Mesothelial cell of epicardium (in vitro differentiated cells): ENCODE measurements around the gene GFRA1. TPM values are rescaled to one million over a fixed set of nuclear protein-coding genes. Genes with fewer than 3 reads are reported as not detected.
"Not testable (repeated sequence)": the region's sequence is repeated elsewhere in the genome, so short reads cannot be mapped to it uniquely, and the experiment has no call there.

ENCODE experiments used
- DNase-seq, 2 experiments: peaks; one replicate each; pipeline ENCODE4 v3.0.0; 2021; ENCODE audit warnings: low spot score in 2 of 2; ENCODE audit not compliant: unreplicated experiment in 2 of 2
- H3K27ac Mint-ChIP-seq: 2 replicates; pipeline ENCODE4 v1.8.0; 2021; ENCODE audit warnings: mixed read lengths
- H3K27me3 Mint-ChIP-seq: 2 replicates; pipeline ENCODE4 v1.8.0; 2021; ENCODE audit warnings: low read depth, mixed read lengths
- H3K36me3 Mint-ChIP-seq: 2 replicates; pipeline ENCODE4 v1.8.0; 2021; ENCODE audit warnings: mixed read lengths
- H3K4me1 Mint-ChIP-seq: 2 replicates; pipeline ENCODE4 v1.8.0; 2021; ENCODE audit warnings: mixed read lengths
- H3K4me3 Mint-ChIP-seq: 2 replicates; pipeline ENCODE4 v1.8.0; 2021; ENCODE audit warnings: mild to moderate bottlenecking, moderate library complexity, mixed read lengths
- H3K9me3 Mint-ChIP-seq: 2 replicates; pipeline ENCODE4 v1.8.0; 2021; ENCODE audit warnings: mixed read lengths
- CTCF ChIP-seq: fragments of 200-600 bp; sonication (generic); IDR thresholded peaks from one replicate; pipeline ENCODE4 v1.5.0; 2021; ENCODE audit warnings: antibody characterized with exemption; ENCODE audit not compliant: unreplicated experiment
- total RNA-seq: library from RNA; stranded (reverse); gene quantifications from 3 replicates; pipeline ENCODE4 v1.2.1, GENCODE V29; 2021

The GFRA1 gene
- total RNA-seq, 1 donor from 2014 or later = 40.8 TPM

GRCh38 chr10:116044801-116045248 is 228.2 kb downstream of the GFRA1 start:
- no peak for TF ChIP-seq CTCF
- Mint-ChIP-seq H3K27me3 (peaks cover 3% of the 10 kb centered on the region), H3K27ac (no peak overlapping the region), H3K4me1 (peaks cover 8% of the 10 kb centered on the region), H3K36me3 (no peaks in the 10 kb centered on the region), H3K4me3 (no peak overlapping the region), H3K9me3 (peaks cover 19% of the 10 kb centered on the region)
- no peak for DNase-seq

- Mint-ChIP-seq H3K9me3 (peaks cover 19% of the 10 kb centered on the region), H3K36me3 (no peaks in the 10 kb centered on the region), H3K27me3 (peaks cover 3% of the 10 kb centered on the region), H3K27ac (no peak overlapping the region), H3K4me3 (no peak overlapping the region), H3K4me1 (peaks cover 3% of the 10 kb centered on the region)
- TF ChIP-seq CTCF = no peak
- no peak for DNase-seq
Measured at GRCh38 chr10:116043861-116044260, 229.1 kb downstream of the GFRA1 start.

- no peak for TF ChIP-seq CTCF
- DNase-seq = no peak
- Mint-ChIP-seq H3K27ac (no peak overlapping the region), H3K4me1 (peaks cover 3% of the 10 kb centered on the region), H3K9me3 (peaks cover 19% of the 10 kb centered on the region), H3K4me3 (no peak overlapping the region), H3K27me3 (peaks cover 3% of the 10 kb centered on the region), H3K36me3 (no peaks in the 10 kb centered on the region)
Measured at GRCh38 chr10:116043304-116043703, 229.7 kb downstream of the GFRA1 start.

- Mint-ChIP-seq H3K36me3 (no peaks in the 10 kb centered on the region), H3K27me3 (peaks cover 3% of the 10 kb centered on the region), H3K4me1 (no peaks in the 10 kb centered on the region), H3K9me3 (peaks cover 24% of the 10 kb centered on the region), H3K4me3 (no peak overlapping the region), H3K27ac (no peak overlapping the region)
- no peak for TF ChIP-seq CTCF
- no peak for DNase-seq
Measured at GRCh38 chr10:116041948-116042347, 231.1 kb downstream of the GFRA1 start.

GRCh38 chr10:116039612-116040011 is 233.4 kb downstream of the GFRA1 start:
- no peak for DNase-seq
- Mint-ChIP-seq H3K27ac (no peak overlapping the region), H3K36me3 (no peaks in the 10 kb centered on the region), H3K4me1 (no peaks in the 10 kb centered on the region), H3K4me3 (no peak overlapping the region), H3K9me3 (peaks cover 24% of the 10 kb centered on the region), H3K27me3 (no peaks in the 10 kb centered on the region)
- no peak for TF ChIP-seq CTCF

GRCh38 chr10:116038259-116038658 is 234.7 kb downstream of the GFRA1 start:
- H3K4me1 Mint-ChIP-seq = no peaks in the 10 kb centered on the region
- peaks cover 6% of the 10 kb centered on the region for H3K36me3 Mint-ChIP-seq
- H3K4me3 Mint-ChIP-seq = no peak overlapping the region
- peaks cover 35% of the 10 kb centered on the region for H3K9me3 Mint-ChIP-seq
- DNase-seq = no peak
- no peak overlapping the region for H3K27ac Mint-ChIP-seq
- no peak for TF ChIP-seq CTCF
- H3K27me3 Mint-ChIP-seq = no peaks in the 10 kb centered on the region

- H3K4me1 Mint-ChIP-seq = not testable (repeated sequence)
Measured at GRCh38 chr10:116035406-116035805, 237.6 kb downstream of the GFRA1 start.

More at GRCh38 chr10:116035406-116035805, 237.6 kb downstream of the GFRA1 start:
- H3K27ac Mint-ChIP-seq, DNase-seq, H3K27me3 Mint-ChIP-seq, H3K4me3 Mint-ChIP-seq: not testable (repeated sequence)
- peaks cover 29% of the 10 kb centered on the region for H3K9me3 Mint-ChIP-seq
- peaks cover 12% of the 10 kb centered on the region for H3K36me3 Mint-ChIP-seq
